ENCODE measurements around the gene DTD1.

- TF ChIP-seq CTCF (IDR thresholded peaks at IDR 0.05) (no peak), POLR2AphosphoS5 (IDR thresholded peaks at IDR 0.05) (no peak)
Measured at GRCh38 chr20:18654448-18654773, 66.6 kb downstream of the DTD1 start.
